Hepatocyte (in vitro differentiated cells): ENCODE data around the gene OR13J1. TPM values are rescaled to one million over a fixed set of nuclear protein-coding genes. Genes with fewer than 3 reads are reported as not detected.

ENCODE experiments used
- DNase-seq: peaks from one replicate; pipeline ENCODE4 v3.0.0-alpha.2; 2016; ENCODE audit warnings: low spot score
- H2AFZ ChIP-seq: fragments of 200-600 bp; sonication (generic); 2 replicates; pipeline ENCODE4 v1.6.0; 2016; ENCODE audit warnings: antibody characterized with exemption, mild to moderate bottlenecking
- H3K27ac ChIP-seq: fragments of 200-600 bp; sonication (generic); 2 replicates; pipeline ENCODE4 v1.5.1; 2016; ENCODE audit warnings: mild to moderate bottlenecking
- H3K27me3 ChIP-seq: fragments of 200-600 bp; sonication (generic); 2 replicates; pipeline ENCODE4 v1.6.1; 2016
- H3K36me3 ChIP-seq: fragments of 200-600 bp; sonication (generic); replicated peaks from 2 replicates; pipeline ENCODE4 v1.5.1; 2016; ENCODE audit warnings: low read depth; ENCODE audit not compliant: insufficient read depth
- H3K4me1 ChIP-seq: fragments of 200-600 bp; sonication (generic); 2 replicates; pipeline ENCODE4 v1.5.1; 2016; ENCODE audit warnings: mild to moderate bottlenecking, moderate library complexity; ENCODE audit not compliant: insufficient read depth
- H3K4me2 ChIP-seq: fragments of 200-600 bp; sonication (generic); 2 replicates; pipeline ENCODE4 v1.6.0; 2016
- H3K4me3 ChIP-seq: fragments of 200-600 bp; sonication (generic); 2 replicates; pipeline ENCODE4 v1.5.1; 2016; ENCODE audit warnings: mild to moderate bottlenecking
- H3K79me2 ChIP-seq: fragments of 200-600 bp; sonication (generic); 2 replicates; pipeline ENCODE4 v1.6.0; 2017; ENCODE audit warnings: mild to moderate bottlenecking
- H3K9me2 ChIP-seq: fragments of 200-600 bp; sonication (generic); replicated peaks from 2 replicates; pipeline ENCODE4 v1.6.0; 2017; ENCODE audit warnings: mild to moderate bottlenecking; ENCODE audit not compliant: insufficient read depth
- H3K9me3 ChIP-seq: fragments of 200-600 bp; sonication (generic); 2 replicates; pipeline ENCODE4 v1.5.1; 2016; ENCODE audit warnings: low read depth, mild to moderate bottlenecking
- H4K20me1 ChIP-seq: fragments of 200-600 bp; sonication (generic); 2 replicates; pipeline ENCODE4 v1.6.0; 2016; ENCODE audit warnings: mild to moderate bottlenecking; ENCODE audit not compliant: insufficient read depth, poor library complexity, severe bottlenecking
- EZH2 ChIP-seq: fragments of 200-600 bp; sonication (generic); IDR thresholded peaks from 2 replicates; pipeline ENCODE4 v1.6.1; 2016; ENCODE audit warnings: antibody characterized with exemption, mild to moderate bottlenecking, borderline replicate concordance
- EZH2phosphoT487 ChIP-seq: fragments of 200-600 bp; sonication (generic); IDR thresholded peaks from one replicate; pipeline ENCODE4 v1.6.1; 2018; ENCODE audit warnings: antibody characterized with exemption, mild to moderate bottlenecking, low read depth, moderate library complexity; ENCODE audit not compliant: unreplicated experiment, severe bottlenecking
- WGBS: methylation state at CpG from one replicate; pipeline ENCODE4 v1.1.6; 2016; ENCODE audit warnings: low lambda C conversion rate; ENCODE audit errors: missing lambda C conversion rate; 5-methylcytosine and 5-hydroxymethylcytosine counted together
- polyA plus RNA-seq: library from polyadenylated mRNA; unstranded; fragments of >200 nt; fragmentation: Nextera tagmentation; extraction: Ambion mirVana; gene quantifications from 2 replicates; pipeline ENCODE4 v1.2.1, GENCODE V29; 2016
- total RNA-seq: library from RNA; depleted of rRNA; stranded (reverse); fragments of >200 nt; gene quantifications from 2 replicates; pipeline ENCODE4 v1.2.3, GENCODE V29; 2014
- TF ChIP-seq, protein P1 (sequence below): fragments of 200-600 bp; sonication (generic); IDR thresholded peaks from 2 replicates; pipeline ENCODE4 v1.5.1; 2016; ENCODE audit warnings: antibody characterized with exemption, mild to moderate bottlenecking; ENCODE audit not compliant: poor library complexity

OR13J1 gene
- total and polyA plus RNA-seq, 2 experiments from 2014 or later: not detected

DNA sequence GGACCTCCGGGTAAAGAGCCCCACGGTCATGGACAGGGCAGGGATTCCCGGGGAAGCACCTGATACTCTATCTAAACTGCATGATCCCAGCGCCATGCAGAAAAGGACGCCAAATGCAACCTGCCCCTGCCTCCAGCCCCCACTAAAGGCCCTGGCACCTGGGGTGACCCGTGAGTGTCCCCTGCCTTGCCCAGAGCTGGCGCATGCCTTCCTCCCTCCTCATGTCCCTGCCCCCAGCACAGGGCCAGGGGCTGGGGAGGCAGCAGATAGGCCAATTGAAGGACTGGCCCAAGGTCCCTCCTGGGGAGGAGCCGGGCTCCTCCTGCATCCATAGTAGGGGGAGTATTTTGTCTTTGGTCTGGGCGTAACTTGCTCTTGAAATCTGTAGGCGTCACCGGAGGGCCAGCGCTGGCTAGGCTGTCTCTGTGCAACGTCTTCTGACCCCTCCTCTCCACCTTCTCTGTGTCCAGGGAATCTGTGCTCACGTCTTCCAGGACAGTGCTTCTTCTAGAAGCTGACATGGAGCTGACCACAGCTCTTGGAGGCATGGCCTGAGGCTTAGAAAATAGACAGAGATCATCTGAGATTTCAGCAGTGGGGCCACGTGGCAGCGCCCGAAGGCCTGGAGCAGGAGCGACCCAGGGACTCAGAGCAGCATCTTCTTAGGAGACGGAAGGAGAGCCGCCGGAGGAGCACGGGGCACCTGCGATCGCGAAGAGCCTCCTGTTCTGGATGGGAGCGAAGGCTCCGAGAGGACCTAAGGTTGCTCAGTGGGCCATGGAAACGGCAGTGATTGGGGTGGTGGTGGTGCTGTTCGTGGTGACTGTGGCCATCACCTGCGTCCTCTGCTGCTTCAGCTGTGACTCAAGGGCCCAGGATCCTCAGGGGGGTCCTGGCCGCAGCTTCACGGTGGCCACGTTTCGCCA lies 39.7 kb upstream of the OR13J1 start:
- no peak for DNase-seq
- Histone ChIP-seq H3K4me1 (peaks cover 56% of the 10 kb centered on the region), H3K4me2 (no peak overlapping the region), H3K9me3 (no peaks in the 10 kb centered on the region), H3K4me3 (no peak overlapping the region), H2AFZ (no peak overlapping the region), H3K9me2 (no peaks in the 10 kb centered on the region), H3K27me3 (no peaks in the 10 kb centered on the region), H3K36me3 (no peaks in the 10 kb centered on the region), H3K79me2 (no peaks in the 10 kb centered on the region), H3K27ac (no peak overlapping the region), H4K20me1 (no peaks in the 10 kb centered on the region)
- TF ChIP-seq, protein P1, sequence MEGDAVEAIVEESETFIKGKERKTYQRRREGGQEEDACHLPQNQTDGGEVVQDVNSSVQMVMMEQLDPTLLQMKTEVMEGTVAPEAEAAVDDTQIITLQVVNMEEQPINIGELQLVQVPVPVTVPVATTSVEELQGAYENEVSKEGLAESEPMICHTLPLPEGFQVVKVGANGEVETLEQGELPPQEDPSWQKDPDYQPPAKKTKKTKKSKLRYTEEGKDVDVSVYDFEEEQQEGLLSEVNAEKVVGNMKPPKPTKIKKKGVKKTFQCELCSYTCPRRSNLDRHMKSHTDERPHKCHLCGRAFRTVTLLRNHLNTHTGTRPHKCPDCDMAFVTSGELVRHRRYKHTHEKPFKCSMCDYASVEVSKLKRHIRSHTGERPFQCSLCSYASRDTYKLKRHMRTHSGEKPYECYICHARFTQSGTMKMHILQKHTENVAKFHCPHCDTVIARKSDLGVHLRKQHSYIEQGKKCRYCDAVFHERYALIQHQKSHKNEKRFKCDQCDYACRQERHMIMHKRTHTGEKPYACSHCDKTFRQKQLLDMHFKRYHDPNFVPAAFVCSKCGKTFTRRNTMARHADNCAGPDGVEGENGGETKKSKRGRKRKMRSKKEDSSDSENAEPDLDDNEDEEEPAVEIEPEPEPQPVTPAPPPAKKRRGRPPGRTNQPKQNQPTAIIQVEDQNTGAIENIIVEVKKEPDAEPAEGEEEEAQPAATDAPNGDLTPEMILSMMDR: no peak
- no peak for TF ChIP-seq EZH2phosphoT487
- TF ChIP-seq EZH2: no peak
- 93% methylated on average over 34 of the region's 34 CpGs for WGBS

DNA sequence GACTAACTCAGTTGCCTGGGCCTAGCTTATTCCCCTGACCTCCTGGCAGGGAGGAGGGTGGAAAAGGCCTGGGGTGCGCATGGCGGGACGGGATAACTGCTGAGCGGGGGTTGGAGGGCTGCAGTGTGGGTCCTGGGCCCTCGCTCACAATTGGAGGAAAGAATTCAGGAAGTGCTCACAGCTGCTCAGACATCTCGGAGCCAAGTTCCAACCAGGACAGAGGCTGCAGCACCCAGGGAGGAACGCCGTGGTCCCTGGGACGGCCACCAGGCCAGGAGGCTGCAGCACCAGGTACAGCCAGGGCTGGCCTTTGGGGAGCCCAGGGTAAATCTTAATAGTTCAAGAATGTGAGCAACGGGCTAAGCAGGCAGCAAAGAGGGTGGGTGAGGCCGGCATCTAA lies 39.1 kb upstream of the OR13J1 start, which contains the start of gene SPAAR:
SPAAR (plus strand) TSS at position 217 of the 400 bp plus-strand sequence. CDS start 974 bp downstream, outside the sequence.
- no peaks in the 10 kb centered on the region for H3K9me2 ChIP-seq
- H3K4me1 ChIP-seq: peaks cover 51% of the 10 kb centered on the region
- no peaks in the 10 kb centered on the region for H4K20me1 ChIP-seq
- H3K27ac ChIP-seq: peak within 1 kb of the TSS; percentile 96
- H2AFZ ChIP-seq: peak within 1 kb of the TSS; percentile 77
- H3K9me3 ChIP-seq: no peaks in the 10 kb centered on the region
- TF ChIP-seq EZH2 (no peak), EZH2phosphoT487 (no peak)
- TF ChIP-seq, protein P1: no peak
- no peaks in the 10 kb centered on the region for H3K36me3 ChIP-seq
- no peaks in the 10 kb centered on the region for H3K79me2 ChIP-seq
- H3K4me2 ChIP-seq: peak within 1 kb of the TSS; percentile 55
- no peak for DNase-seq
- 87% methylated on average over 9 of the region's 11 CpGs for WGBS
- no peak within 1 kb of the TSS for H3K4me3 ChIP-seq
- H3K27me3 ChIP-seq: no peaks in the 10 kb centered on the region

DNA sequence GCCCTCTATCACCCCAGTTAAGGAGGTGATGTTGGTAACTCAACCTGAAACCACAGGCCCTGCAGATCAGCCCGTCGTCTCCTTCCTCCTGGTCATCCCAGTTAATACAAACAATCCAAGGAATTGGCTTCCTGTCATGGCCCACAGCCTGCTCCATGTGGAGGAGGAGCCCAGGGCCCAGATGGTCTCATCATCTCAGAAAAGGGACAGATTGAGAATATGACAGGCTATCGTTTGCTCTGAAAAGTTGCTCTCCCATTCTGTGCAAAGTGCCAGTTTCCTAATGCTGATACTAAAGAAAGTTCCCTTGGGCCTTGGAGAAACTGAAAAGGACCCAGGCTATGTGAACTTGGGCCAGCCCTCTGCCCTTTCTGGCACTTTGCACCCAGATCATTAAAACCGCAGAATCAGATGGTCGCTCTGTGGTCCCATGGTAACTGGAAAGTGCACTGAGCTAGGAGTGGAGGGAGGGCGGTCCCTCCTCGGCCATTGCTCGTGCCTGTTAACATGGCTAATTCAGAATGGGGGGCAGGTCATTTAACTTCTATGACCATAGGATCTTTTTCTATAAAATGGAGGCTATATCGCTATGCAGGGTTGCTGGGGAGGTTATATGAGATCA lies 38.4 kb upstream of the OR13J1 start:
- Histone ChIP-seq H2AFZ (peak overlapping the region; percentile 77), H3K9me3 (no peaks in the 10 kb centered on the region), H3K27me3 (no peaks in the 10 kb centered on the region), H3K4me3 (no peak overlapping the region), H3K36me3 (no peaks in the 10 kb centered on the region), H4K20me1 (no peaks in the 10 kb centered on the region), H3K79me2 (no peaks in the 10 kb centered on the region), H3K4me1 (peaks cover 49% of the 10 kb centered on the region), H3K27ac (peak overlapping the region; percentile 96), H3K9me2 (no peaks in the 10 kb centered on the region), H3K4me2 (peak overlapping the region; percentile 55)
- DNase-seq: no peak
- TF ChIP-seq, protein P1: no peak
- 85% methylated on average over 9 of the region's 9 CpGs for WGBS
